ENCODE results near the gene NTRK2. TPM values are rescaled to one million over a fixed set of nuclear protein-coding genes. Genes with fewer than 3 reads are reported as not detected.

The NTRK2 gene
- total RNA-seq, 6 experiments from 2014 or later = 0.18 to 0.49 (median 0.30) TPM

DNA sequence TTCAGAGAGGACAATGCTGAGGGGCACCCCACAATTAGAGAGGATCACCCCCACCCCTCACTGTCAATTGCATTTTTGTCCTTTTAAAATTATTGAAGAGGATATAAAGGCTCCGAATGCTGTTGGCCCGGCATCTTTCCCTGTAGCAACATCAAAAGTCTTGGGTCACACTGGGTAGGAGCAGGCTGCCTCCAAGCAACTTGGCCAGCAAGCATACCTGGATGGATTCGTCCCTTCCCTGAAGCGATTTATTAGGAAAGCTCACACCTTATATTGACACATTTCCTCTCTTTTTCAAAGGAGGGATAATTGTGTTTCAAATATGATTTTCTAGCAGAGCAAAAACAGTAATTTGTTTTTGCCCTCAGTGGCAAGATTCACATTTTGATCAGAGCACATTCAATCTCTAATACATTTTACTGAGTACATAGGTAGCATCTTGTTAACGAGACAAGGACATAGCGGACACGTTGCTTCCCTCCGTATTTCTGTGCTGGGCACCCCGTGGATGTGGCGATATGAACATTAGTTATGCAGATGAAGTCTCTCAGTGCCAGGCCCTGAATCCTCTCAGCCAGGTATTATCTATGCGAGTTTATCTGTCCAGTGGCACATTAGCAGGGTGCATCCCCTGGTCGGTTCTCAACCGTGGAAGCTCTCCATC lies 321.5 kb downstream of the NTRK2 start:
- Histone ChIP-seq H3K4me3 (no peak overlapping the region), H3K9me3 (no peaks in the 10 kb centered on the region), H3K36me3 (no peaks in the 10 kb centered on the region), H3K27me3 (no peaks in the 10 kb centered on the region), H3K4me1 (no peaks in the 10 kb centered on the region), H3K27ac (no peak overlapping the region)
- TF ChIP-seq, protein P1, sequence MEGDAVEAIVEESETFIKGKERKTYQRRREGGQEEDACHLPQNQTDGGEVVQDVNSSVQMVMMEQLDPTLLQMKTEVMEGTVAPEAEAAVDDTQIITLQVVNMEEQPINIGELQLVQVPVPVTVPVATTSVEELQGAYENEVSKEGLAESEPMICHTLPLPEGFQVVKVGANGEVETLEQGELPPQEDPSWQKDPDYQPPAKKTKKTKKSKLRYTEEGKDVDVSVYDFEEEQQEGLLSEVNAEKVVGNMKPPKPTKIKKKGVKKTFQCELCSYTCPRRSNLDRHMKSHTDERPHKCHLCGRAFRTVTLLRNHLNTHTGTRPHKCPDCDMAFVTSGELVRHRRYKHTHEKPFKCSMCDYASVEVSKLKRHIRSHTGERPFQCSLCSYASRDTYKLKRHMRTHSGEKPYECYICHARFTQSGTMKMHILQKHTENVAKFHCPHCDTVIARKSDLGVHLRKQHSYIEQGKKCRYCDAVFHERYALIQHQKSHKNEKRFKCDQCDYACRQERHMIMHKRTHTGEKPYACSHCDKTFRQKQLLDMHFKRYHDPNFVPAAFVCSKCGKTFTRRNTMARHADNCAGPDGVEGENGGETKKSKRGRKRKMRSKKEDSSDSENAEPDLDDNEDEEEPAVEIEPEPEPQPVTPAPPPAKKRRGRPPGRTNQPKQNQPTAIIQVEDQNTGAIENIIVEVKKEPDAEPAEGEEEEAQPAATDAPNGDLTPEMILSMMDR (IDR thresholded peaks at IDR 0.05) = no peak
- TF ChIP-seq POLR2A (IDR thresholded peaks at IDR 0.05) = no peak
- DNase-seq = no peak
- intact Hi-C loops (cut with DNase I) = no loop called here
- ATAC-seq = no peak
- WGBS (ENCODE audit: insufficient coverage, low coverage, low lambda C conversion rate, missing lambda C conversion rate) = 64% methylated on average over 13 of the region's 13 CpGs

DNA sequence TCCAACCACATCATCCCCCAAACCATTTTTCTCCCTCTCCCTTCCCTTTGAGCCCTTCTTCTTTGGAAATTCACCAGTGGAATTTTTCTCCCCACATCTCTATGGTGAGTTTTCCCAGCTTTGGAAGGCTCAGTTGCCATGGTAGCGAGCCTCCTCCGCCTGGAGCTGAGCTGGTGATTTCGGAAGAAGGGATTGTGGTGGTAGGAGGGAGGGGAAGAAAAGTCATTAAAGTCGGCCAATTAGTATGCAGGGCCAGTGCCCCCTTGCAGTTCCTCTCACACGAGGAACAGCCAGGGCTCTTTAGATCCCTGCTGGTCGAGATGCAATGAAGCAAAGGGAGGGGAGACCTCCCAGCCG lies 322.0 kb downstream of the NTRK2 start:
- 34% methylated on average over 4 of the region's 7 CpGs for WGBS (ENCODE audit: insufficient coverage, low coverage, low lambda C conversion rate, missing lambda C conversion rate)
- DNase-seq = no peak
- ATAC-seq = no peak
- Histone ChIP-seq H3K36me3 (no peaks in the 10 kb centered on the region), H3K27ac (no peak overlapping the region), H3K4me3 (no peak overlapping the region), H3K27me3 (no peaks in the 10 kb centered on the region), H3K9me3 (no peaks in the 10 kb centered on the region), H3K4me1 (no peaks in the 10 kb centered on the region)
- intact Hi-C loops (cut with DNase I) = no loop called here
- TF ChIP-seq POLR2A (IDR thresholded peaks at IDR 0.05) = no peak
- TF ChIP-seq, protein P1 (IDR thresholded peaks at IDR 0.05) = no peak

- no peaks in the 10 kb centered on the region for H3K4me1 ChIP-seq
- intact Hi-C loops (cut with DNase I) = no loop called here
- H3K36me3 ChIP-seq = no peaks in the 10 kb centered on the region
- TF ChIP-seq POLR2A (IDR thresholded peaks at IDR 0.05) = no peak
- TF ChIP-seq, protein P1 (IDR thresholded peaks at IDR 0.05) = no peak
- H3K27ac ChIP-seq = no peak overlapping the region
- H3K9me3 ChIP-seq = no peaks in the 10 kb centered on the region
- 66% methylated on average over 3 of the region's 3 CpGs for WGBS (ENCODE audit: insufficient coverage, low coverage, low lambda C conversion rate, missing lambda C conversion rate)
- no peaks in the 10 kb centered on the region for H3K27me3 ChIP-seq
- H3K4me3 ChIP-seq = no peak overlapping the region
- no peak for ATAC-seq
- DNase-seq = no peak
Measured at GRCh38 chr9:84992381-84992780, 322.9 kb downstream of the NTRK2 start.

DNA sequence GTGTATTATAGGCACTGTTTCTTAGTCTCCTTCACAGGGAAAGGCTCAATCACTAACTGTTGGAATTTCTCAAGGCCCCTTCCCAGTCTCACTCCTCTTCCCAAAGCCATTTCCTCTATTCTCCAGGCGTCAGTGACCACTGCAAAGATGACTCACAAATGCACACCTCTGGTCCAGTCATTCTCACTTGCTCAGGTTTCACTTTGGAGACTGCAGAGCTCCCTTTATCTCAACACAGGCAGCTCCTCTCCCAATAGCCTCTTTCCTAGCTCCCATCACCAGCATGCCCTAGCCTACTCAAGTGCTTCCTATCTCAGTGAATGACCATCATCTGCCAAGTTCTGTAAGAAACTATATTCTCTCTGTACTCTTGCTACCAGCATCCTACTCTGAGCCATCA lies 323.6 kb downstream of the NTRK2 start:
- no peak for ATAC-seq
- Histone ChIP-seq H3K36me3 (no peaks in the 10 kb centered on the region), H3K27ac (no peak overlapping the region), H3K4me3 (no peak overlapping the region), H3K4me1 (no peaks in the 10 kb centered on the region), H3K27me3 (no peaks in the 10 kb centered on the region), H3K9me3 (no peaks in the 10 kb centered on the region)
- DNase-seq = no peak
- TF ChIP-seq, protein P1 (IDR thresholded peaks at IDR 0.05) = no peak
- TF ChIP-seq POLR2A (IDR thresholded peaks at IDR 0.05) = no peak
- 0% methylated on average over 1 of the region's 1 CpG for WGBS (ENCODE audit: insufficient coverage, low coverage, low lambda C conversion rate, missing lambda C conversion rate)
- intact Hi-C loops (cut with DNase I) = no loop called here

- H3K36me3 ChIP-seq = no peaks in the 10 kb centered on the region
- no peaks in the 10 kb centered on the region for H3K27me3 ChIP-seq
- intact Hi-C loops (cut with DNase I) = no loop called here
- H3K4me1 ChIP-seq = no peaks in the 10 kb centered on the region
- no peaks in the 10 kb centered on the region for H3K9me3 ChIP-seq
- TF ChIP-seq, protein P1 (IDR thresholded peaks at IDR 0.05) = no peak
- no peak for DNase-seq
- no peak overlapping the region for H3K4me3 ChIP-seq
- WGBS (ENCODE audit: insufficient coverage, low coverage, low lambda C conversion rate, missing lambda C conversion rate) = 42% methylated on average over 4 of the region's 4 CpGs
- ATAC-seq = no peak
- no peak overlapping the region for H3K27ac ChIP-seq
Measured at GRCh38 chr9:84996029-84996428, 326.5 kb downstream of the NTRK2 start.
